UCSD-AML1 (cell line): ENCODE data around the gene GOLGA6L1.
"Not testable (repeated sequence)": the region's sequence is repeated elsewhere in the genome, so short reads cannot be mapped to it uniquely, and the experiment has no call there.

ENCODE experiments used
- DNase-seq: peaks from one replicate; lab custom pipeline; 2025; ENCODE audit not compliant: unreplicated experiment; lab: John Stamatoyannopoulos, UW

The GOLGA6L1 gene

GRCh38 chr15:23136722-23137121 lies at the start of gene GOLGA6L1:
TSS of gene GOLGA6L1 (minus strand) at chr15:23136822. CDS start at chr15:23136731, 91 bp downstream.
- not testable (repeated sequence) for DNase-seq

- not testable (repeated sequence) for DNase-seq
Observed at GRCh38 chr15:23181201-23181600, 44.6 kb upstream of the GOLGA6L1 start.

GRCh38 chr15:23180547-23180927 lies 43.9 kb upstream of the GOLGA6L1 start:
- DNase-seq: not testable (repeated sequence)

- DNase-seq: not testable (repeated sequence)
Observed at GRCh38 chr15:23179768-23180546, 43.3 kb upstream of the GOLGA6L1 start.

GRCh38 chr15:23176683-23177082 lies 40.1 kb upstream of the GOLGA6L1 start:
- DNase-seq: not testable (repeated sequence)

- not testable (repeated sequence) for DNase-seq
Observed at GRCh38 chr15:23175606-23176005, 39.0 kb upstream of the GOLGA6L1 start.

GRCh38 chr15:23174609-23175140 lies 38.1 kb upstream of the GOLGA6L1 start:
- DNase-seq: not testable (repeated sequence)

GRCh38 chr15:23132787-23133186 lies 3.8 kb downstream of the GOLGA6L1 start:
- not testable (repeated sequence) for DNase-seq

GRCh38 chr15:23118208-23118607 lies 18.4 kb downstream of the GOLGA6L1 start:
- DNase-seq: no peak

GRCh38 chr15:23095796-23096195 lies 40.8 kb downstream of the GOLGA6L1 start:
- no peak for DNase-seq

- DNase-seq: no peak
Observed at GRCh38 chr15:23083115-23083514, 53.5 kb downstream of the GOLGA6L1 start.

GRCh38 chr15:23081996-23082737 lies 54.5 kb downstream of the GOLGA6L1 start:
- not testable (repeated sequence) for DNase-seq

- no peak for DNase-seq
Observed at GRCh38 chr15:23081271-23081670, 55.4 kb downstream of the GOLGA6L1 start.

- DNase-seq: no peak
Observed at GRCh38 chr15:23079766-23080165, 56.9 kb downstream of the GOLGA6L1 start.
